DND-41 (cell line): ENCODE data around the gene SH3BGRL3.

Experiments used
- EZH2 ChIP-seq: IDR thresholded peaks from 3 replicates; pipeline ENCODE4 v1.6.1; 2012; ENCODE audit warnings: borderline replicate concordance, low read depth, mild to moderate bottlenecking, moderate library complexity, low read length, inconsistent platforms; ENCODE audit not compliant: severe bottlenecking
- TF ChIP-seq, protein P1 (sequence below): IDR thresholded peaks from 2 replicates; pipeline ENCODE4 v1.5.1; 2012; ENCODE audit warnings: borderline replicate concordance, low read length, moderate library complexity, mild to moderate bottlenecking; ENCODE audit not compliant: poor library complexity, severe bottlenecking; ENCODE audit errors: extremely low read depth

DNA sequence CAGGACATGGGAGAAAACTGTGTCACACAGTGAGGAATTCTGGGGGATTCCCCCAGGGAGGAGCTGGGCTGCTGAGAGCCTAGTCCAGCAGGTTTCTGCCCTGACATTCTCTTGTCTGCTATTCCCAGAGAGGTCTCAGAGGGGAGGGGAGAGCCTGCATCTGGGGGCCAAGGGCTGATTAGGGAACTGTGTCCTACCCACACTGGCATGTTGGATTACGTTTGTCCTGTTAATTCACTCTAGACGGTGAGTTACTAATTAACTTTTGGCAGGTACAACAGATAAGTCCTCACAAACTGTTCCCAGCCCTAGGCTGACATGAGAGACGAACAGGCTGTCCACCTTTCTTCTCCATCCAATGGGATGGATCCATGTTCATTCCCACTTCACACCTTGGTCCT is 2.6 kb upstream of the SH3BGRL3 start:
- TF ChIP-seq, protein P1, sequence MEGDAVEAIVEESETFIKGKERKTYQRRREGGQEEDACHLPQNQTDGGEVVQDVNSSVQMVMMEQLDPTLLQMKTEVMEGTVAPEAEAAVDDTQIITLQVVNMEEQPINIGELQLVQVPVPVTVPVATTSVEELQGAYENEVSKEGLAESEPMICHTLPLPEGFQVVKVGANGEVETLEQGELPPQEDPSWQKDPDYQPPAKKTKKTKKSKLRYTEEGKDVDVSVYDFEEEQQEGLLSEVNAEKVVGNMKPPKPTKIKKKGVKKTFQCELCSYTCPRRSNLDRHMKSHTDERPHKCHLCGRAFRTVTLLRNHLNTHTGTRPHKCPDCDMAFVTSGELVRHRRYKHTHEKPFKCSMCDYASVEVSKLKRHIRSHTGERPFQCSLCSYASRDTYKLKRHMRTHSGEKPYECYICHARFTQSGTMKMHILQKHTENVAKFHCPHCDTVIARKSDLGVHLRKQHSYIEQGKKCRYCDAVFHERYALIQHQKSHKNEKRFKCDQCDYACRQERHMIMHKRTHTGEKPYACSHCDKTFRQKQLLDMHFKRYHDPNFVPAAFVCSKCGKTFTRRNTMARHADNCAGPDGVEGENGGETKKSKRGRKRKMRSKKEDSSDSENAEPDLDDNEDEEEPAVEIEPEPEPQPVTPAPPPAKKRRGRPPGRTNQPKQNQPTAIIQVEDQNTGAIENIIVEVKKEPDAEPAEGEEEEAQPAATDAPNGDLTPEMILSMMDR = no peak
- no peak for TF ChIP-seq EZH2
